Liver (tissue), 3 donors: Measurements from ENCODE around the gene UBA7.

ENCODE experiments used
- EGR1 ChIP-seq, 2 donors: IDR thresholded peaks; 2 replicates each; pipeline ENCODE4 v1.6.1; 2016 to 2018; ENCODE audit warnings: antibody characterized with exemption in 2 of 2, low read depth in 2 of 2
- FOXA1 ChIP-seq: IDR thresholded peaks from 2 replicates; pipeline ENCODE4 v1.6.1; 2016; ENCODE audit warnings: antibody characterized with exemption
- GABPA ChIP-seq, 2 donors: IDR thresholded peaks in 1 of 2; conservative IDR thresholded peaks in 1 of 2; 2 replicates each; pipeline ENCODE4 v1.6.1; 2016; ENCODE audit warnings: antibody characterized with exemption in 2 of 2, mild to moderate bottlenecking in 1 of 2, moderate library complexity in 1 of 2
- JUND ChIP-seq, 2 donors: IDR thresholded peaks; 2 replicates each; pipeline ENCODE4 v1.6.1; 2016; ENCODE audit warnings: antibody characterized with exemption in 2 of 2
- RAD21 ChIP-seq, 2 donors: IDR thresholded peaks; 2 replicates each; pipeline ENCODE4 v1.6.1; 2016; ENCODE audit warnings: antibody characterized with exemption in 2 of 2, mild to moderate bottlenecking in 2 of 2
- RXRA ChIP-seq, 2 donors: IDR thresholded peaks; 2 replicates each; pipeline ENCODE4 v1.6.1; 2017 to 2018; ENCODE audit warnings: antibody characterized with exemption in 2 of 2, mild to moderate bottlenecking in 1 of 2
- TAF1 ChIP-seq: conservative IDR thresholded peaks from 2 replicates; pipeline ENCODE4 v1.6.1; 2016; ENCODE audit warnings: antibody characterized with exemption, mild to moderate bottlenecking
- TF ChIP-seq, protein P1 (sequence below): fragments of 150-350 bp; IDR thresholded peaks from 2 replicates; pipeline ENCODE4 v1.5.1; 2017; ENCODE audit warnings: improper control_type of control experiment, low read depth, low read length; ENCODE audit not compliant: missing input control
- TF ChIP-seq, protein P2 (sequence below): IDR thresholded peaks from 2 replicates; pipeline ENCODE4 v1.6.1; 2016; ENCODE audit warnings: antibody characterized with exemption
- TF ChIP-seq, protein P3 (sequence below): IDR thresholded peaks from 2 replicates; pipeline ENCODE4 v1.6.1; 2016; ENCODE audit warnings: antibody characterized with exemption, mild to moderate bottlenecking
- donor health status: healthy.
- donor health status: healthy.

DNA sequence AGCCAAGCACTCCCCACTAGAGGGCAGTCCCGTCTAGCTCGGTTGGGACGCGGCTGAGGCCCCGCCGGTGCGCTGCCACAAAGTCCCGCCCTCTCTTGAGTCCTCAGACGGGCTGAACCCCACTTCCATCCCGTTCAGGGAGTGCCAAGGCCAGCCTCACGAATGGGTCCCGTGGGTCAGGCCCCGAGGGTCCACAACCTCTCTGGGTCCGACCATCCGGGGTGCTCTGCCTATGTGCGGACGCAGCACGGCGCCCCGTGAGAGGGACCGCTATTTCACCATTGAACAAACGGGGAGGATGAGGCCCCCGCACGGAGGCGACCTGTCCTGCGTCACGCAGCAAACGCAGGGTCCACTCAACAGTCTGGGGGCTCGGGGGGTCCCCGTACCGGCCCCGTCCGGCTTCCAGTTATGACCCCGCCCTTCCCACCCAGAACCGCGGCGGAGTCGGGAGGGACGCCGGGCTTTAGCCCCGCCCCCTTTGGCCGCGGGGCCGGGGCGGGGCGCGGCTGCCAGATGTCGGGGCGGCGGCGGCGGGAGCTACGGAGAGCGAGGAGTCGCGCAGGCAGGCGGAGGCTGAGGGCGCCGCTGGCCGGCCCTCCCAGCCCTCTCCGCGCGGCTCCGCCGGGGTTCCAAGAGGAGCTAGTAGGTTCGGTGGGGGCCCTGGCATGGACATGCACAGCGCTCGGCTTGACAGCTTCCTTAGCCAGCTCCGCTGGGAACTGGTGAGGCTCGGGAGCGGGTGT, 10.9 kb downstream of the UBA7 start, which contains the start of gene INKA1:
- TF ChIP-seq EGR1 (IDR thresholded peaks at IDR 0.05; ENCODE audit: low read depth in 2 of 2) (no peak), TAF1 (no peak), RAD21 (IDR thresholded peaks at IDR 0.05) (peak; percentile 92 to 96), GABPA (IDR thresholded peaks at IDR 0.05 in 1 of 2, conservative IDR thresholded peaks at IDR 0.05 in 1 of 2) (no peak), RXRA (IDR thresholded peaks at IDR 0.05) (no peak), FOXA1 (no peak), JUND (IDR thresholded peaks at IDR 0.05) (no peak)
- TF ChIP-seq, protein P1, sequence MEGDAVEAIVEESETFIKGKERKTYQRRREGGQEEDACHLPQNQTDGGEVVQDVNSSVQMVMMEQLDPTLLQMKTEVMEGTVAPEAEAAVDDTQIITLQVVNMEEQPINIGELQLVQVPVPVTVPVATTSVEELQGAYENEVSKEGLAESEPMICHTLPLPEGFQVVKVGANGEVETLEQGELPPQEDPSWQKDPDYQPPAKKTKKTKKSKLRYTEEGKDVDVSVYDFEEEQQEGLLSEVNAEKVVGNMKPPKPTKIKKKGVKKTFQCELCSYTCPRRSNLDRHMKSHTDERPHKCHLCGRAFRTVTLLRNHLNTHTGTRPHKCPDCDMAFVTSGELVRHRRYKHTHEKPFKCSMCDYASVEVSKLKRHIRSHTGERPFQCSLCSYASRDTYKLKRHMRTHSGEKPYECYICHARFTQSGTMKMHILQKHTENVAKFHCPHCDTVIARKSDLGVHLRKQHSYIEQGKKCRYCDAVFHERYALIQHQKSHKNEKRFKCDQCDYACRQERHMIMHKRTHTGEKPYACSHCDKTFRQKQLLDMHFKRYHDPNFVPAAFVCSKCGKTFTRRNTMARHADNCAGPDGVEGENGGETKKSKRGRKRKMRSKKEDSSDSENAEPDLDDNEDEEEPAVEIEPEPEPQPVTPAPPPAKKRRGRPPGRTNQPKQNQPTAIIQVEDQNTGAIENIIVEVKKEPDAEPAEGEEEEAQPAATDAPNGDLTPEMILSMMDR: peak; percentile 83
- TF ChIP-seq, protein P2, sequence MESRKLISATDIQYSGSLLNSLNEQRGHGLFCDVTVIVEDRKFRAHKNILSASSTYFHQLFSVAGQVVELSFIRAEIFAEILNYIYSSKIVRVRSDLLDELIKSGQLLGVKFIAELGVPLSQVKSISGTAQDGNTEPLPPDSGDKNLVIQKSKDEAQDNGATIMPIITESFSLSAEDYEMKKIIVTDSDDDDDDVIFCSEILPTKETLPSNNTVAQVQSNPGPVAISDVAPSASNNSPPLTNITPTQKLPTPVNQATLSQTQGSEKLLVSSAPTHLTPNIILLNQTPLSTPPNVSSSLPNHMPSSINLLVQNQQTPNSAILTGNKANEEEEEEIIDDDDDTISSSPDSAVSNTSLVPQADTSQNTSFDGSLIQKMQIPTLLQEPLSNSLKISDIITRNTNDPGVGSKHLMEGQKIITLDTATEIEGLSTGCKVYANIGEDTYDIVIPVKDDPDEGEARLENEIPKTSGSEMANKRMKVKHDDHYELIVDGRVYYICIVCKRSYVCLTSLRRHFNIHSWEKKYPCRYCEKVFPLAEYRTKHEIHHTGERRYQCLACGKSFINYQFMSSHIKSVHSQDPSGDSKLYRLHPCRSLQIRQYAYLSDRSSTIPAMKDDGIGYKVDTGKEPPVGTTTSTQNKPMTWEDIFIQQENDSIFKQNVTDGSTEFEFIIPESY: no peak
- TF ChIP-seq, protein P3, sequence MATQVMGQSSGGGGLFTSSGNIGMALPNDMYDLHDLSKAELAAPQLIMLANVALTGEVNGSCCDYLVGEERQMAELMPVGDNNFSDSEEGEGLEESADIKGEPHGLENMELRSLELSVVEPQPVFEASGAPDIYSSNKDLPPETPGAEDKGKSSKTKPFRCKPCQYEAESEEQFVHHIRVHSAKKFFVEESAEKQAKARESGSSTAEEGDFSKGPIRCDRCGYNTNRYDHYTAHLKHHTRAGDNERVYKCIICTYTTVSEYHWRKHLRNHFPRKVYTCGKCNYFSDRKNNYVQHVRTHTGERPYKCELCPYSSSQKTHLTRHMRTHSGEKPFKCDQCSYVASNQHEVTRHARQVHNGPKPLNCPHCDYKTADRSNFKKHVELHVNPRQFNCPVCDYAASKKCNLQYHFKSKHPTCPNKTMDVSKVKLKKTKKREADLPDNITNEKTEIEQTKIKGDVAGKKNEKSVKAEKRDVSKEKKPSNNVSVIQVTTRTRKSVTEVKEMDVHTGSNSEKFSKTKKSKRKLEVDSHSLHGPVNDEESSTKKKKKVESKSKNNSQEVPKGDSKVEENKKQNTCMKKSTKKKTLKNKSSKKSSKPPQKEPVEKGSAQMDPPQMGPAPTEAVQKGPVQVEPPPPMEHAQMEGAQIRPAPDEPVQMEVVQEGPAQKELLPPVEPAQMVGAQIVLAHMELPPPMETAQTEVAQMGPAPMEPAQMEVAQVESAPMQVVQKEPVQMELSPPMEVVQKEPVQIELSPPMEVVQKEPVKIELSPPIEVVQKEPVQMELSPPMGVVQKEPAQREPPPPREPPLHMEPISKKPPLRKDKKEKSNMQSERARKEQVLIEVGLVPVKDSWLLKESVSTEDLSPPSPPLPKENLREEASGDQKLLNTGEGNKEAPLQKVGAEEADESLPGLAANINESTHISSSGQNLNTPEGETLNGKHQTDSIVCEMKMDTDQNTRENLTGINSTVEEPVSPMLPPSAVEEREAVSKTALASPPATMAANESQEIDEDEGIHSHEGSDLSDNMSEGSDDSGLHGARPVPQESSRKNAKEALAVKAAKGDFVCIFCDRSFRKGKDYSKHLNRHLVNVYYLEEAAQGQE: no peak
